GM19351 (cell line): Measurements from ENCODE around the gene LRMDA.

Experiments
- ATAC-seq: cut with Tn5 transposase; IDR thresholded peaks from one replicate; pipeline ENCODE4 v1.9.1; 2021; ENCODE audit warnings: mild to moderate bottlenecking, moderate library complexity; ENCODE audit not compliant: unreplicated experiment

LRMDA gene

GRCh38 chr10:76029782-76030181 lies 598.4 kb downstream of the LRMDA start:
- no peak for ATAC-seq

- no peak for ATAC-seq
Observed at GRCh38 chr10:76031099-76031498, 599.7 kb downstream of the LRMDA start.

GRCh38 chr10:76031769-76032699 lies 600.6 kb downstream of the LRMDA start:
- no peak for ATAC-seq

GRCh38 chr10:76032700-76033039 lies 601.2 kb downstream of the LRMDA start:
- no peak for ATAC-seq

GRCh38 chr10:76033457-76034196 lies 602.2 kb downstream of the LRMDA start:
- ATAC-seq, result no peak

GRCh38 chr10:76034353-76035205 lies 603.2 kb downstream of the LRMDA start:
- no peak for ATAC-seq

GRCh38 chr10:76035206-76036110 lies 604.0 kb downstream of the LRMDA start:
- no peak for ATAC-seq

GRCh38 chr10:76036111-76036940 lies 604.9 kb downstream of the LRMDA start:
- peak; percentile 92 for ATAC-seq

- ATAC-seq, result no peak
Observed at GRCh38 chr10:76036962-76037361, 605.5 kb downstream of the LRMDA start.

GRCh38 chr10:76037531-76038155 lies 606.2 kb downstream of the LRMDA start:
- ATAC-seq, result no peak

GRCh38 chr10:76038696-76039095 lies 607.3 kb downstream of the LRMDA start:
- ATAC-seq, result no peak

- ATAC-seq, result no peak
Observed at GRCh38 chr10:76040107-76040829, 608.8 kb downstream of the LRMDA start.

GRCh38 chr10:76040830-76041220 lies 609.4 kb downstream of the LRMDA start:
- no peak for ATAC-seq

- no peak for ATAC-seq
Observed at GRCh38 chr10:76041551-76041950, 610.1 kb downstream of the LRMDA start.

GRCh38 chr10:76043261-76043660 lies 611.8 kb downstream of the LRMDA start:
- no peak for ATAC-seq

- ATAC-seq, result no peak
Observed at GRCh38 chr10:76044751-76045150, 613.3 kb downstream of the LRMDA start.

GRCh38 chr10:76045174-76045573 lies 613.8 kb downstream of the LRMDA start:
- no peak for ATAC-seq

- ATAC-seq, result no peak
Observed at GRCh38 chr10:76047521-76047920, 616.1 kb downstream of the LRMDA start.
